ENCODE measurements around the gene CRYBG2. TPM values are rescaled to one million over a fixed set of nuclear protein-coding genes. Genes with fewer than 3 reads are reported as not detected.

The CRYBG2 gene, protein sequence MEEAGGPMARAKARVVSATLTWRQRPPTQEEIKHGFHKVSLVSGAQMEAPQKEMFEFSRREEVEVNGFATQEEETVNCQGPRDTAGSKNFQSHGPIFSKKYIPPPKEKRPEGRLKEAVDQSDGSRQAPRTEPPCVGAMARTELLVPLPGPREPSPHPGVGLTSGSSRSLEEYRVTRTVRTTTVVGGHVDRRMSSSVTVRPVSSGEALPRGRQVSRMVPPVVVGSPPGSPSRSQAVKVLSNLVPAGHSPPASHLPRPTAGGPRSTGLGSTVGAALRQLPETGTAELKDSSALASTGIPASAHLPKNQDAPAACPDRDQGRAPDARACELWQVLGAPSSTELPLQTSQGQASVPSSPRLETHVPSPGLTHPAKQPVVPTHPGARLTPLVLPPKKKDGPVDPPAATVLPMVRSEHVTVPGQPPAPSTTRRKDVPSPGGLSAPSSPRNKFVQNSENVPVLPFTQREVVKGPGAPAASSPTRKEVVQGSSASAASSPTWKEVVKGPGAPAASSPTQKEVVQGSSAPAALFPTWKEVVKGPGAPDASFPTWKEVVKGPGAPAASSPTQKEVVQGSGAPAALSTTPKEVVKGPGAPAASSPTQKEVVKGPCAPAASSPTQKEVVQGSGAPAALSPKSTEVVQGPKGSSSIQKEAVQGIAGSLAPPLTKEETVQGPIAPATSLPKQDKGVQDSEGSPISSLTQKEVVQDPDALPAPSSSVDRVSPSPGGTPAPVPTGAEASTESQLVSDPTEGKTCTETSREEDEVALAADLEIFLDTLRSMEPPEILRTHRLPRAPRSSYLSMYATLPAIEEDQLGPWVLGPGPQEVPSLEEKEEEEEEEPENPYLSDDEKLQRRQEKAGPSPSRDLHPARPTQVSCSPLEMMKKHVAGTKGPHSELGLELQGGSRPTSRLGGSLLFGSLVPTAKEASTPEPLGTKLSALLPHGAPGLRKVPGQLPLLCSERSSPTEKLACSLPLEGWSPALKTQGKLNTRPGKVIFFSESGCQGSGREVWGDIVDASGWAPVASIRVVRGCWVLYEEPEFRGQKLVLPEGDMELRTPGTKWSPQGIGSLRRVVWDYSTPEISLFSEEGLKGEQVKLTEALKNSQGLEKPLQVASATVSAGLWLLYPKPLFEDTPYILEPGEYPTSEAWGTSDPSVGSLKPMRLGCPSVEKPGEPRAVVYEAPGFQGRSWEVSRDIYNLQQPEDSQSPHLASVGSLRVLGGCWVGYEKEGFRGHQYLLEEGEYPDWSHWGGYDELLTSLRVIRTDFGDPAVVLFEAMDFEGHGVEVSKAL (N-terminal part only)
- not detected in 2 replicates for total RNA-seq

GRCh38 chr1:26353976-26354820 lies at the start of gene CRYBG2:
CRYBG2 (minus strand) TSS chr1:26354130; CDS start chr1:26346657, 7,473 bp downstream.

GRCh38 chr1:26372611-26373010 lies 18.7 kb upstream of the CRYBG2 start, which contains the start of gene ZNF683:
ZNF683 (minus strand) TSS chr1:26372750; CDS start chr1:26368571, 4,179 bp downstream.

DNA sequence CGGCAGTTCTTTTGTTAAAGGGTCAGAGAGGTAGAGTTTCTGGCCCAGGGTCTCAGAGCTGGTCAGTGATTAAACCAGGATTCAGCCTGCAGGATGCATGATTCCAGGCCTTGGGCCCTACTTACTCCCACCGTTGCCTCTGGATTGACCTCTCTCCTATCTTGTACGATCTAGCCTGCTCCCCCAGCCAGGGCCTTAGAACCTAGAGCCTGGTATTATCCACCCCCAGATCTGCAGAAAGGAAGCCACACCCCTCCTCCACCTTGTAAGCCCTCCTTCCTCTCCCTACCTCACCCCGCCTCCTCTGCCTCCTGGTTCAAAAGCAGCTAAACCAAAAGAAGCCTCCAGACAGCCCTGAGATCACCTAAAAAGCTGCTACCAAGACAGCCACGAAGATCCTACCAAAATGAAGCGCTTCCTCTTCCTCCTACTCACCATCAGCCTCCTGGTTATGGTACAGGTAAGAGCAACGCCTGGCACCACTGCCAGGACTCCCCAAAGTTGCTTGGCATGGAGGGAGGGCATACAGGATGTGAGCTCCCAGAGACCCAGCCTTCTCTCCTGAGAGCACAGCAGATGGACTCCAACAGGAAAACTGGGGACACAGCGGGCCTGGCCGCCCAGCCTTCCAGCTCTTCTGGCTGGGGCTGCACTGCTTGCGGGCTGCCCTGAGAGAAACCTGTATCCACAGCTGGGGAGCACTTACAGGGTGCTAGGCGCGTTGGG lies 36.2 kb downstream of the CRYBG2 start, which contains the start of gene CD52:
Gene CD52 (plus strand): TSS at position 347 of the 726 bp plus-strand sequence. CDS start 60 bp downstream, at position 407.

GRCh38 chr1:26306290-26307229 lies 47.4 kb downstream of the CRYBG2 start, which contains the start of gene UBXN11:
UBXN11 (minus strand) TSS chr1:26306636; CDS start chr1:26302883, 3,753 bp downstream.

GRCh38 chr1:26279456-26280332 lies 74.2 kb downstream of the CRYBG2 start, which contains the start of gene SH3BGRL3:
SH3BGRL3 (plus strand) TSS chr1:26280086; CDS start chr1:26280156, 70 bp downstream.

Other genes with a start within 250 kb of the CRYBG2 start
- 3.6 and 4.8 TPM in 2 replicates for gene PDIK1L, start 242.3 kb downstream of the CRYBG2 start, total RNA-seq
- not detected in 2 replicates for gene FAM110D, start 195.1 kb downstream of the CRYBG2 start, total RNA-seq
- not detected in 2 replicates for gene C1orf232, start 185.2 kb downstream of the CRYBG2 start, total RNA-seq
- gene ZNF593, start 184.2 kb downstream of the CRYBG2 start, total RNA-seq = 9.7 and 14.8 TPM in 2 replicates
- gene ZNF593OS, start 182.3 kb downstream of the CRYBG2 start, total RNA-seq = not detected in 2 replicates
- gene CNKSR1, start 176.6 kb downstream of the CRYBG2 start, total RNA-seq = 0.30 and 0.74 TPM in 2 replicates
- not detected in 2 replicates for gene CATSPER4, start 163.5 kb downstream of the CRYBG2 start, total RNA-seq
- 5.6 and 9.9 TPM in 2 replicates for gene CEP85, start 119.9 kb downstream of the CRYBG2 start, total RNA-seq
- 20.5 and 55.5 TPM in 2 replicates for gene SH3BGRL3, start 74.0 kb downstream of the CRYBG2 start, total RNA-seq
- 3.0 TPM in 2 replicates for gene UBXN11, start 47.5 kb downstream of the CRYBG2 start, total RNA-seq
- not detected in 2 replicates for gene CD52, start 36.2 kb downstream of the CRYBG2 start, total RNA-seq
- not detected in 2 replicates for gene ZNF683, start 18.6 kb upstream of the CRYBG2 start, total RNA-seq
- gene LIN28A, start 56.7 kb upstream of the CRYBG2 start, total RNA-seq = not detected in 2 replicates
- gene DHDDS, start 78.2 kb upstream of the CRYBG2 start, total RNA-seq = 62.1 and 97.0 TPM in 2 replicates
- 124 and 138 TPM in 2 replicates for gene HMGN2, start 118.3 kb upstream of the CRYBG2 start, total RNA-seq
- 3.3 and 4.6 TPM in 2 replicates for gene RPS6KA1, start 175.6 kb upstream of the CRYBG2 start, total RNA-seq